HG03095 (cell line): ENCODE results near the gene STAT5A.
"Not testable (repeated sequence)": the region's sequence is repeated elsewhere in the genome, so short reads cannot be mapped to it uniquely, and the experiment has no call there.

ENCODE experiments used
- ATAC-seq: cut with Tn5 transposase; IDR thresholded peaks from one replicate; pipeline ENCODE4 v1.9.1; 2021; ENCODE audit warnings: moderate library complexity; ENCODE audit not compliant: unreplicated experiment

Gene STAT5A

DNA sequence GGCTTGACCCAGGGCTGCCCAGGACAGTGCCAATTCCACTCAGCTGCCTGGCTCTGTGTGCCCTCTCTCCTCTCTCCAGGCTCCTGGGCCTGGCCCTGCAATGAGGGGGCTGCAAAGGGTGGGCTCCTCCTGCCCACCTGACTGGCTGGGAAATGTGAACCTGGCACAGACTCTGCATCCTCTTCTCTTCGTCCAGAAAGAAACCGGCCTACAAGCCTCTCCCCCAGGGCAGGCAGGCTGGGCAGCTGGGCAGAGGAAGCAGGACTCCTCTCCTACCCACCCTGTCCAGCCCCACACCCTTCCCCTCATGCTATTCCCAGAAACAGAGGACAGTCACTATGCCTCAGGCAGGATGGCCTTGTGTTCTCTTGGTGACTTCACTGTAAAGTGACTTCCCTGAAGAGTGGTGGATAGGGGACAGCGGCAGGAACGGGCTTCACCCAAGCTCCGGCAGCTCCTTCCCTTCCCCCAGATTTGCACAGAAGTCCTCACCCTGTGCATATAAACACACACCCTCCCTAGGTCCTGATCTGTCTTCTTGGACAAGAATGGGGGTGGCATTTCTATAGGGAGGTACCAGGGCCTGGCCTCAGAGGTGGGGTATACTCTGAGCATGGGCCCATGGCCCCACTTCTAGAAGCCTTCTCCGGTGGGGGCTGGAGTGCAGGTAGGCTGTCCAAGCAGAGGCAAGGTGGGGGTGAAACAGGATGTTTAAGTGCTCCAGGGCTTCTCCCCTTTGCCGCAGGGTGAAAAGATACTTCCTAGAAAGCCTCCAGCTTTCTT, 4.9 kb upstream of the STAT5A start:
- ATAC-seq: no peak

DNA sequence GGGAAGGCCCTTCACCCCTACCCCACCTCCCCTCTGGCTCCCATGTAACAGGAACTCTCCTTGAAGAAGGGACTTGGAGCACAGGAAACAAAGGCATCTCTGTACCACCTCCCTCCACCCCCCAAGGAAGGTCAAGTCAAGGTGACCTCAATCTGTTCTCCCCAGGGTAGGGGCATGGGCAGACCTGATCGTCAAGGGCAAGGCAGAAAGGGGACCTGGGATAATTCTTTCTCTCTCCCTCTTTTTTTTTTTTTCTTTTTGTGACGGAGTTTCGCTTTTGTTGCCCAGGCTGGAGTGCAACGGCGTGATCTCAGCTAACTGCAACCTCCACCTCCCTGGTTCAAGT, 4.3 kb upstream of the STAT5A start:
- ATAC-seq: no peak

DNA sequence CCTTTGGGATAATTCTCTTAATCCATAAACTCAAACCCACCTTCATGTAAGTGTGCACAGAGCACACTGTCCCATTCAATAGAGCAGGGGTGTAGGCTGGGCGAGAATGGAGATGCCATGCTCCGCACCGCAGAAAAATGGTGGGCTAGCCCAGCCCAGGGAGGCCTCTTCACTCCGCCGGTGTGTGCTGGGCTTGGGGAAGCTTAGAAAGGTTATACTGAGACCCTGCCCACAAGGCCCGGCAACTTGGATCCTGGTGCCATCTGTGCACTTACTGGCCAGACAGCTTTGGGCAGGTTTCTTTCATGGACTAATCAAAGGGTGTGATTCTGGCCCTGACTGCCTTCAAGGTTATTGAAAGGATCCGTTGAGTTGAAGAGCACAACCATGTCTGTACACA, 3.7 kb upstream of the STAT5A start:
- no peak for ATAC-seq

DNA sequence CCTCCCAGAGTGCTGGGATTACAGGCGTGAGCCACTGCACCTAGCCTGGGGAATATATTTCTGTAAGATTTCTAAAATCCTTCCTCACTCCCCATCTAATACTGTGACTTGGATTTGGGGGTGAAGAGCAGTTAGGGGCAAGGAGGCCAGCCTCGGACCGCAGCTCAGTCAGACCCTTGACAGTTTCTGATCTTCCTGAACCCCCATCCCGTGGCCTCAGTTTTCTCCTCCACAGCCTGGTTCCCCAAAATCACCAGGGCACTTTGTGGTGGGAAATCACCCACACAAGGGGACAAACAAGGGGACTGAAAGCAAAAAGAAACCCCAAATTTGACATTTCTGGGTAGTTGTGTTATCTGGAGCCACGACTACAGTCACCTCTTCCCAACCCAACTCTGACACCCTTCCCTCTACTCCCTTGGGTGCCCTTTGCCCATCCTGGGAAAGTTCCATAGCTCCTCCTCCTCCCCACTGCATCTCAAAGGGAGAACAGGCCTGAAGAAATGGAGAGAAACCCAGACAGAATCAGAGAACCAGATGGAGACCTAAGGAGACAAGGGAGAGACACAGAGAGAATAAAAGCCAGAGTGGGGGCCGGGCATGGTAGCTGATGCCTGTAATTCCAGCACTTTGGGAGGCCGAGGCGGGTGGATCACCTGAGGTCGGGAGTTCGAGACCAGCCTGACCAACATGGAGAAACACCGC, 2.8 kb upstream of the STAT5A start:
- ATAC-seq: no peak

GRCh38 chr17:42286411-42287221, 1.7 kb upstream of the STAT5A start:
- ATAC-seq: no peak

GRCh38 chr17:42287305-42287976, 857 bp upstream of the STAT5A start:
- ATAC-seq: no peak

GRCh38 chr17:42288803-42289610, 709 bp downstream of the STAT5A start:
- peak; percentile 18 for ATAC-seq

GRCh38 chr17:42289611-42290181, 1.4 kb downstream of the STAT5A start:
- no peak for ATAC-seq

DNA sequence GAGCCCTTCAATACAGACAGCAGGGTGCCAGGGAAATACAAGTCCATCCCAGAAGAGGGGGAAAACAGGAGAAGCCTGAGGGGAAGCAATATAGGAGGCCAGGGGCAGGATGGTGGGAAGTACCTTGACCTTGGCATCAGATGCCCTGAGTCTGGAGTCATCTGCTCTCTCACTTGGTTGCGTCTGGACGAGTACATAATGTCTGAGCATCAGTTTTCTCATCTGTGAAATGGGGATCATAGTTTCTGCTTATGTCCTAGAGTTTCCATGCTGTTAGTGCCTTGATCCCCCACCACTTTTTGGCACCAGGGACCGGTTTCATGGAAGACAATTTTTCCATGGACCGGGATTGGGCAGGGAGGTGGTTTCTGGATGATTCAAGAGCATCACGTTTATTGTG, 2.3 kb downstream of the STAT5A start:
- no peak for ATAC-seq

DNA sequence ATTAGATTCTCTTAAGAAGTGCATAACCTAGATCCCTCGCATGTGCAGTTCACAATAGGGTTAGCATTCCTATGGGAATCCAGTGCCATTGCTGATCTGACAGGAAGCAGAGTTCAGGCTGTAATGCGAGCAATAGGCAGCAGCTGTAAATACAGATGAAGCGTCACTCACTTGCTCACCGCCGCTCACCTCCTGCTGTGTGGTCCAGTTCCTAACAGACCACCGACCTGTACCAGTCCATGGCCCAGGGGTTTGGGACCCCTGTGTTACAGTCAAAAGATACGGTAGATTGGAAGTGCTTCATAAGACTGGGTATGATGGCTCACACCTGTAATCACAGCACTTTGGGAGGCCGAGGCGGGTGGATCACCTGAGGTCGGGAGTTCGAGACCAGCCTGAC, 2.8 kb downstream of the STAT5A start:
- ATAC-seq: no peak

DNA sequence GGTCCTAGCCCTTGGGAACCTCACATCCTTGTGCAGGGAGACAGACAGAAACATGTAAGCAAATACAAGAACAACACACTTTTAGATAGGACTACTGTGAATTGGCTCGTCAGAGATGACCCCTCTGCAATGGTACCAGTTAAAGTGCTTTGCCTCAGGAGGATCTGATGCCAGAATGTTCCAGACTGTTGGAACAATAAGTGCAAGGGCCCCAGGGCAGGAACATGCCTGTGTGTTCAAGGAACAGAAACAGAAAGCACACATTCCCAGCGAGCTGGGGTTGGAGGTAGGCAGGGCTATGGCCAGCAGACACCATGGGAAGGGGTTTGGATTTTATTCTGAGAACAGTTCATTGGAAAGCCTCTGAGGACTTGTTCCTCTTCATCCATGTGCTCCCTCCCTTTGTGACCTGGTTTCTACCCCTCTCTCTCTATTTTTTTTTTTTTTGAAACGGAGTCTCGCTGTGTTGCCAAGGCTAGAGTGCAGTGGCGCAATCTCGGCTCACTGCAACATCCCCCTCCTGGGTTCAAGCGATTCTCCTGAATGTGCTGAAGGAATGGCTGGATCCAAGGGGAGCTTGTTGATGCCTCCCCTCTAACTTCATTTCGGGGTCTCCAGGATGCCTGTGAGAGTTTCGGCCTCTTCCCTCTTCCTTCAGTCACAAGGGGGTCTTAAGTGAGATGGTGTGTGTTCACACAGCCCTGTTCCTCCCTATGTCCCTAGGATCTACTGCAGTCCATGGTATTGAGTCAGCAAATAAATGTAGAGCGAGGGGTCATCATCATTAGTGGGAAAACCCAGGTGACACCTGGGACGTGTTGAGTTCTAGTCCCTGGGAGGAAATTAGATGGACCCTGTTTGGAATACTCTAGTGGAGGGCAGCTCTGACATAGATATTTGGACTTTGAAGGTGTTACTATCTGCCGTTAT, 6.4 kb downstream of the STAT5A start:
- no peak for ATAC-seq

- no peak for ATAC-seq
Observed at GRCh38 chr17:42296012-42296411, 7.7 kb downstream of the STAT5A start.

DNA sequence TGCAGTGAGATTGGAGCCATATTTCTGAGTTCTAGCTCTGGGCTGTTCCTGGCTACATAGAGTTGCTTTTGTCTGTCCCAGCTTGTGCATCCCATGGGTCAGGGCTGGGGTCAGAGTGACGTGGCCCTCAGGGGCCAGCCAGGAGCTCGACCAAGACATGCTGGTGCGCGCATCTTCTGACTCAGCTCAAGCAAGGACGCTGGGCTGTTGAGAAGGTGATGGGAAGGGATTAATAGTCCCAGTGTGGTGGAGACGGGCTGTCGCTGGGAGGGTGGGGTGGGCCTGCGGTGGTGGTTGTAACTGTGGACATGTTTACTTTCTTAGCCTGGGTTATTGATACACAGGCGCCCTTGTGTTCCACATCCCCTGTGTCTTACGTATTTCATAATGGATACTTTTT, 9.5 kb downstream of the STAT5A start:
- not testable (repeated sequence) for ATAC-seq

- ATAC-seq: not testable (repeated sequence)
Observed at GRCh38 chr17:42299361-42299760, 11.1 kb downstream of the STAT5A start.

- not testable (repeated sequence) for ATAC-seq
Observed at GRCh38 chr17:42299913-42300312, 11.6 kb downstream of the STAT5A start.

DNA sequence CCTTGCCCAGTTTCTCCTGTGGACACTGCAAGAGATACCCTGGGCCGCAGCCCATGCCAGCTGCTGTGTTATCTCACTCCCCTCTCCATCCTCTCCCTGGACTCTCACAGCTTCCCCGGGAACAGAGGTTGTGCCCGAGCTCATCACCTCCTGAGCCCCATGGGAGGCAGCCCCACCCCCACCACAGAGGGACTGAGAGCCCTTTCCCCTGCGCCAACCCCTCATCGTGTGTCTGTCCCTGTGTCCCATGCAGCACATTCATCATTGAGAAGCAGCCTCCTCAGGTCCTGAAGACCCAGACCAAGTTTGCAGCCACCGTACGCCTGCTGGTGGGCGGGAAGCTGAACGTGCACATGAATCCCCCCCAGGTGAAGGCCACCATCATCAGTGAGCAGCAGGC, 12.7 kb downstream of the STAT5A start:
- no peak for ATAC-seq

GRCh38 chr17:42303694-42304093, 15.4 kb downstream of the STAT5A start:
- no peak for ATAC-seq

DNA sequence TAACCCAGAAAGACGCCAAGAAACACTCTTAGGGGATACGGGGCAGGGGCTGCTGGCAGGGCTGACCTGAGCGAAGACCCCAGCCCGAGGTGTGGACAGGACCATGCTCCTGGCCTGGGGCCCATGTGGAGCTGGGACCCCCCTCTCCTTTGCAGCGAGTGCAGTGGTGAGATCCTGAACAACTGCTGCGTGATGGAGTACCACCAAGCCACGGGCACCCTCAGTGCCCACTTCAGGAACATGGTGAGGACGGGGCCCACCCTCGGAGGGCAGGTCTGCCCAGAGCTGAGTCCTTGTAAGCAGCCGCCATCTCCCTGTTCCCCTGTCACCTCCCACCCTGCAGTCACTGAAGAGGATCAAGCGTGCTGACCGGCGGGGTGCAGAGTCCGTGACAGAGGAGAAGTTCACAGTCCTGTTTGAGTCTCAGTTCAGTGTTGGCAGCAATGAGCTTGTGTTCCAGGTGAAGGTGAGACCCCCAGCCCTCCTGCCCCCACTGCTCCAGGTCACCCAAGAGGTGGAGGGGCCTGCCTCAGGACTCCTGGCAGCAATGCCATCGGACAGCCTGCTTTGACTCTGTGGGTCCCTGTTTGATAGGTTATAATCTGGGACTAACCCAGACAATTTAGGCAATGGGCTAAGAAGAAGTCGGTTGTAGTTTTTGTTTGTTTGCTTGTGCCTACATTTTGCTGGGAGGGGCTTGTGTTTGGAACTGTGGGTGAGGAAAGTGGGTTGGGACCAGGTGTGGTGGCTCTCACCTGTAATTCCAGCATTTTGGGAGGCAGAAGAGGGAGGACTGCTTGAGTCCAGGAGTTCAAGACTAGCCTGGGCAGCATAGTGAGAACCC, 16.1 kb downstream of the STAT5A start:
- ATAC-seq: no peak
